Mesodermal cell (in vitro differentiated cells): ENCODE measurements around the gene IQCK.

Source experiments
- H3K27ac ChIP-seq: 2 replicates; pipeline ENCODE4 v1.7.0; 2013; ENCODE audit warnings: mild to moderate bottlenecking, low read depth, low read length, moderate library complexity; ENCODE audit not compliant: severe bottlenecking
- H3K36me3 ChIP-seq: 2 replicates; pipeline ENCODE4 v1.7.1; 2013; ENCODE audit warnings: mild to moderate bottlenecking, low read length, moderate library complexity; ENCODE audit not compliant: control insufficient read depth, insufficient read depth
- H3K4me1 ChIP-seq: one replicate; pipeline ENCODE4 v1.7.1; 2013; ENCODE audit warnings: mild to moderate bottlenecking, low read length; ENCODE audit not compliant: insufficient read depth, control insufficient read depth, poor library complexity, severe bottlenecking
- H3K4me3 ChIP-seq: 2 replicates; pipeline ENCODE4 v1.7.0; 2013; ENCODE audit warnings: low read length, control low read depth, mild to moderate bottlenecking; ENCODE audit not compliant: insufficient read depth, poor library complexity, severe bottlenecking; ENCODE audit errors: extremely low read depth
- H3K9me3 ChIP-seq: 2 replicates; pipeline ENCODE4 v1.7.1; 2013; ENCODE audit warnings: mild to moderate bottlenecking, low read length, moderate library complexity; ENCODE audit not compliant: control insufficient read depth
- WGBS, 2 experiments: methylation state at CpG; one replicate each; pipeline ENCODE4 v1.1.5; 2013; ENCODE audit warnings: missing lambda C conversion rate in 2 of 2; ENCODE audit not compliant: insufficient coverage in 2 of 2; 5-methylcytosine and 5-hydroxymethylcytosine counted together

Gene IQCK

GRCh38 chr16:19851476-19851875 lies 133.4 kb downstream of the IQCK start:
- Histone ChIP-seq H3K4me3 (no peak overlapping the region), H3K27ac (no peak overlapping the region)
- WGBS, 2 experiments = 61 to 68% methylated on average over 6 of the region's 7 CpGs

GRCh38 chr16:19853132-19853741 lies 135.2 kb downstream of the IQCK start:
- H3K27ac ChIP-seq = no peak overlapping the region
- H3K9me3 ChIP-seq = no peaks in the 10 kb centered on the region
- no peak overlapping the region for H3K4me3 ChIP-seq
- no peaks in the 10 kb centered on the region for H3K36me3 ChIP-seq
- H3K4me1 ChIP-seq = peaks cover 5% of the 10 kb centered on the region
- WGBS, 2 experiments = 80 to 83% methylated on average over 3 to 6 of the region's 8 CpGs

More at GRCh38 chr16:19851476-19851875, 133.4 kb downstream of the IQCK start:
- Histone ChIP-seq H3K36me3 (no peaks in the 10 kb centered on the region), H3K4me1 (peaks cover 5% of the 10 kb centered on the region), H3K9me3 (no peaks in the 10 kb centered on the region)

DNA sequence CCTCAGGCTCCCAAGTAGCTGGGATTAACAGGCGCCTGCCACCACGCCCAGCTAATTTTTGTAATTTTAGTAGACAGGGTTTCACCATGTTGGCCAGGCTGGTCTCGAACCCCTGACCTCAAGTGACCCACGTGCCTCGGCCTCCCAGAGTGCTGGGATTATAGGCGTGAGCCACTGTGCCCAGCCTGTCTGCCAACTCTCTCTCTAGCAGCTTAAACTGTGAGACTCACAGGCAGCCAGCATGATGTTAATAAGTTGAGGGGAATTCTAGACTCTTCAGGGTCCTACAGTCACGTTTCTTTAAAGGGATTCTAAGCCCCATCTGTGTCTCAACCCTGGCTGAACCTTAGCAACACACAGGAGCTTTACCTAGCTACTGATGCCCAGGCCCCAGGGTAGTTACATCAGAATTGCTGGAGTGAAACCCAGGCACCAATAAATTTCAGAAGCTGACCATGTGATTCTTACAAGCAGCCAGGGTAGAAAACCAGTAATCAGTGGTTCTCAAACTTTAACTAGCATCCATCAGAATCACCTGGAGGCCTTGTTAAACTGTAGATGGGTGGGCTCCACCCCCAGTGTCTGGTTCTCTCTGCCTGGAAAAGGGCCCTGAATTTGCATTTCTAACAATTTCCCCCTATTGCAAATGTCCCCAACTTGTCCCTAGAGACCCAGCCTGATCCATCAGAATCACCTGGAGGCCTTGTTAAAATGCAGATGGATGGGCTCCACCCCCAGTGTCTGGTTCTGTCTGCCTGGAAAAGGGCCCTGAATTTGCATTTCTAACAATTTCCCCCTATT lies 135.9 kb downstream of the IQCK start:
- peaks cover 5% of the 10 kb centered on the region for H3K4me1 ChIP-seq
- WGBS, 2 experiments = 57 to 62% methylated on average over 5 to 7 of the region's 7 CpGs

DNA sequence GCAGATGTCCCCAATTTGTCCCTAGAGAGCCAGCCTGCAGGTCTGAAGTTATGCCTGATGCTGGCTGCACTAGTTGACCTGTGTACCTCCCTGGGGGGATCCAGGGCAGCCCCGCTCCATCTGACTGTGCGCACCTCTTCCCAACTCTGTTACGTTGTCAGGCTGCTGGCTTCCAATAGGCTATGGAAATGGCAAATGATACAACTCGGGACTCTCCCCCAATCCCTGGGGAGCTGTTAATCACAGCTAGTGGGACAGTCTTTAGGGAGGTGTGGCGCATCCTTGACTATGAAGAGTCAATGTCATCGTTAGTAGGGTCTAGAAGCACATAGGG lies 136.4 kb downstream of the IQCK start:
- Histone ChIP-seq H3K4me1 (peaks cover 5% of the 10 kb centered on the region), H3K4me3 (no peak overlapping the region), H3K36me3 (peaks cover 2% of the 10 kb centered on the region), H3K27ac (no peak overlapping the region), H3K9me3 (no peaks in the 10 kb centered on the region)
- WGBS, 2 experiments = 58 to 90% methylated on average over 3 to 6 of the region's 6 CpGs

More for the DNA sequence above, 135.9 kb downstream of the IQCK start:
- no peak overlapping the region for H3K27ac ChIP-seq
- no peaks in the 10 kb centered on the region for H3K36me3 ChIP-seq
- no peak overlapping the region for H3K4me3 ChIP-seq
- no peaks in the 10 kb centered on the region for H3K9me3 ChIP-seq

DNA sequence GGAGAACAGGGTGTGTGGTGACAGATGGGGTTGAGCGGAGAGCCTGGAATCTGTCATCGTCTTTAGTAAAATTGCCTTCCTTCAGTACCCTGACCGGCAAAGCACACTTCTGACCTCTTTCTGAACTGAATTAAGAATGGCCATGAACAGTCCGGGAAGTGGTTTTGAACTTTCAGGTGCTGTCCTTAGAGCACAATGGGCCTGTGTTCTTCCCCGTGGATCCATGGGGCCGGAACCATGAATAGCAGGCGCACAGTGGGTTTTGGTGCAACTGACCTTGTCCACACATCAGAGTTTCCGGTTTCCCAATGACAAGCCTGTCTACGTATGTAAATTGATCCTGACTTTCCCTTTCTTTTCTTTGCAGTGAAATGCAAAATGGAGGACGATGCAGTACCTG lies 138.0 kb downstream of the IQCK start:
- Histone ChIP-seq H3K9me3 (no peaks in the 10 kb centered on the region), H3K36me3 (peaks cover 11% of the 10 kb centered on the region), H3K4me3 (no peak overlapping the region), H3K4me1 (peaks cover 12% of the 10 kb centered on the region), H3K27ac (no peak overlapping the region)
- WGBS, 2 experiments = 93 to 96% methylated on average over 8 to 10 of the region's 10 CpGs

DNA sequence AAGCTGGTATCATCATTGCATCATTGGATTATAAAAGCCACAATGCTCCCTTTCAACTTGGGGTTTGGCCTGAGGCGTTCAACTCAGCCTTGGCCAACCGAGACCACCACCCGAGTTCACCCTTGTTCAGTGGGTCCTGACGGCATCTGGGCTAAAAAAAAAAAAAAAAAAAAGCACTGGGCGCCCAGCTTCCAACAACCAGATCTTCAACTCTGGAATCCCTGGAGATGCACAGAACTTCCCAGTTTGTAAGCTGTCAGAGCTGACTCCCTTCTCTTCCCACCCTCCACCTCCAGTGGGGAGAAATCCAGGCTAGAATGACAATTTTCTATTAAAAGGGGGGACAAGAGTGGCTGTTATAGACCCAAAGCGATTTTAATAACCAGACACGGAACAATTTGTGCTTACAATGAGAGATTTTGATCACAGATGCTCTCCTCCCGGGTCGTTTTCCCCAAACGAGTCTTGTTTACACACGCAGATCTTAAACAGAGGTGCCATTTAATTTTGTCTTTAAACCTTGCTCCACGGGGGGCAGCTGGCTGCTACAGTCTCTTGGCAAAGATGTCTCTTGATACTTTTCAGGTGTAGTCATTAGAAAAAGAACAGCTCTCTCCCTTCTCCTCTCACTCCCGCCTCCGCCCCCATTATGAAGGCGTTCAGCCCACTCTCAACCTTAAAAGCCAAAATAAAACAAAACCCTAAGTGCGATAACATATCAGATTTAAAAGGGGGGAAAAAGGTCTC lies 139.7 kb downstream of the IQCK start:
- Histone ChIP-seq H3K4me3 (no peak overlapping the region), H3K36me3 (peaks cover 11% of the 10 kb centered on the region), H3K4me1 (peaks cover 20% of the 10 kb centered on the region), H3K9me3 (no peaks in the 10 kb centered on the region), H3K27ac (no peak overlapping the region)
- WGBS, 2 experiments = 81 to 83% methylated on average over 11 to 14 of the region's 16 CpGs

GRCh38 chr16:19858340-19859018 lies 140.4 kb downstream of the IQCK start:
- Histone ChIP-seq H3K4me3 (no peak overlapping the region), H3K9me3 (no peaks in the 10 kb centered on the region), H3K27ac (no peak overlapping the region), H3K4me1 (peaks cover 20% of the 10 kb centered on the region), H3K36me3 (peaks cover 11% of the 10 kb centered on the region)
- WGBS, 2 experiments = 80 to 85% methylated on average over 13 to 15 of the region's 22 CpGs

- Histone ChIP-seq H3K9me3 (no peaks in the 10 kb centered on the region), H3K4me1 (peaks cover 20% of the 10 kb centered on the region), H3K4me3 (no peak overlapping the region), H3K36me3 (peaks cover 11% of the 10 kb centered on the region), H3K27ac (no peak overlapping the region)
- WGBS, 2 experiments = 86 to 88% methylated on average over 7 to 9 of the region's 9 CpGs
Observed at GRCh38 chr16:19859166-19859565, 141.1 kb downstream of the IQCK start.

GRCh38 chr16:19859603-19860002 lies 141.5 kb downstream of the IQCK start:
- Histone ChIP-seq H3K4me3 (no peak overlapping the region), H3K36me3 (peaks cover 11% of the 10 kb centered on the region), H3K27ac (no peak overlapping the region), H3K9me3 (no peaks in the 10 kb centered on the region), H3K4me1 (peaks cover 20% of the 10 kb centered on the region)
- 91 to 94% methylated on average over 3 to 4 of the region's 4 CpGs for WGBS, 2 experiments

GRCh38 chr16:19860166-19861041 lies 142.3 kb downstream of the IQCK start:
- peak overlapping the region; percentile 87 for H3K27ac ChIP-seq
- peaks cover 11% of the 10 kb centered on the region for H3K36me3 ChIP-seq
- no peaks in the 10 kb centered on the region for H3K9me3 ChIP-seq
- H3K4me1 ChIP-seq = peaks cover 20% of the 10 kb centered on the region
- 49 to 51% methylated on average over 11 to 16 of the region's 21 CpGs for WGBS, 2 experiments
- no peak overlapping the region for H3K4me3 ChIP-seq
